HepG2 (cell line): ENCODE data around the gene KDM5A. TPM values are rescaled to one million over a fixed set of nuclear protein-coding genes. Genes with fewer than 3 reads are reported as not detected.

ENCODE experiments used
- CCDC6 ChIP-seq: sonication (generic); formaldehyde crosslinking; IDR thresholded peaks from 2 replicates; pipeline ENCODE4 v1.8.1; 2022; ENCODE audit warnings: mild to moderate bottlenecking, missing genetic modification reagents, moderate library complexity
- GATAD1 ChIP-seq: IDR thresholded peaks from 2 replicates; pipeline ENCODE4 v1.6.1; 2016; ENCODE audit warnings: missing genetic modification reagents, missing compliant biosample characterization
- HDAC1 ChIP-seq: sonication (generic); formaldehyde crosslinking; IDR thresholded peaks from 2 replicates; pipeline ENCODE4 v1.5.1; 2020; ENCODE audit warnings: mild to moderate bottlenecking, missing genetic modification reagents
- HIVEP1 ChIP-seq: sonication (generic); formaldehyde crosslinking; IDR thresholded peaks from 2 replicates; pipeline ENCODE4 v1.4.0; 2020; ENCODE audit warnings: mild to moderate bottlenecking, missing genetic modification reagents
- KAT7 ChIP-seq: IDR thresholded peaks from 2 replicates; pipeline ENCODE4 v1.6.1; 2018; ENCODE audit warnings: borderline replicate concordance, missing compliant biosample characterization
- MIXL1 ChIP-seq: IDR thresholded peaks from 2 replicates; pipeline ENCODE4 v1.6.1; 2016
- ZBTB1 ChIP-seq: sonication (generic); formaldehyde crosslinking; IDR thresholded peaks from 2 replicates; pipeline ENCODE4 v1.4.0; 2020; ENCODE audit warnings: missing genetic modification reagents, borderline replicate concordance
- ZBTB7B ChIP-seq: sonication (generic); formaldehyde crosslinking; IDR thresholded peaks from 2 replicates; pipeline ENCODE4 v1.4.0; 2020; ENCODE audit warnings: missing genetic modification reagents
- ZEB1 ChIP-seq: IDR thresholded peaks from 2 replicates; pipeline ENCODE4 v1.6.1; 2012; ENCODE audit warnings: mild to moderate bottlenecking, low read depth, inconsistent platforms; ENCODE audit not compliant: insufficient replicate concordance
- ZMYM2 ChIP-seq: sonication (generic); formaldehyde crosslinking; IDR thresholded peaks from 2 replicates; pipeline ENCODE4 v1.8.0; 2022; ENCODE audit warnings: mild to moderate bottlenecking, missing genetic modification reagents
- ZMYM4 ChIP-seq: sonication (generic); formaldehyde crosslinking; IDR thresholded peaks from 2 replicates; pipeline ENCODE4 v1.8.1; 2023; ENCODE audit warnings: mild to moderate bottlenecking, missing genetic modification reagents
- ZNF441 ChIP-seq: sonication (generic); formaldehyde crosslinking; IDR thresholded peaks from 2 replicates; pipeline ENCODE4 v1.7.0; 2021; ENCODE audit warnings: missing genetic modification reagents, borderline replicate concordance
- ZNF629 ChIP-seq: sonication (generic); formaldehyde crosslinking; conservative IDR thresholded peaks from 2 replicates; pipeline ENCODE4 v1.5.0; 2020; ENCODE audit warnings: missing genetic modification reagents
- ZNF883 ChIP-seq: sonication (generic); formaldehyde crosslinking; IDR thresholded peaks from 2 replicates; pipeline ENCODE4 v1.5.1; 2020; ENCODE audit warnings: mild to moderate bottlenecking, missing genetic modification reagents; ENCODE audit errors: not compliant biosample characterization
- polyA plus RNA-seq, 8 experiments: library from polyadenylated mRNA; depleted of rRNA in 3 of 8; stranded (reverse) in 7 of 8; unstranded in 1 of 8; fragments of >200 nt; fragmentation: Illumina TruSeq in 4 of 8; extraction: Trizol in 4 of 8; gene quantifications; 2 replicates each; pipeline versions ENCODE4 v1.2.1 to v1.2.3, GENCODE V29; 2011 to 2016; ENCODE audit warnings: low read depth in 4 of 8, missing spikeins in 1 of 8, mixed read lengths in 1 of 8; ENCODE audit not compliant: insufficient read depth in 1 of 8
- total RNA-seq, 5 experiments: library from RNA; depleted of rRNA; stranded (reverse); fragments of >200 nt; fragmentation: Illumina TruSeq; extraction: Trizol; gene quantifications; 2 replicates each; pipeline ENCODE4 v1.2.3, GENCODE V29; 2016; ENCODE audit warnings: low read depth in 1 of 5
- TF ChIP-seq, protein P1 (sequence below): fragments of 450-650 bp; IDR thresholded peaks from 2 replicates; pipeline ENCODE4 v1.6.1; 2017
- TF ChIP-seq, protein P2 (sequence below): sonication (generic); formaldehyde crosslinking; IDR thresholded peaks from 2 replicates; pipeline ENCODE4 v1.8.1; 2023; ENCODE audit warnings: mild to moderate bottlenecking, missing genetic modification reagents, borderline replicate concordance
- TF ChIP-seq, protein P3 (sequence below): sonication (generic); formaldehyde crosslinking; IDR thresholded peaks from 2 replicates; pipeline ENCODE4 v1.9.0; 2022; ENCODE audit warnings: low read depth, missing genetic modification reagents
- TF ChIP-seq, protein P4 (sequence below): IDR thresholded peaks from 2 replicates; pipeline ENCODE4 v1.6.1; 2016; ENCODE audit warnings: low read depth
- TF ChIP-seq, protein P5 (sequence below): sonication (generic); formaldehyde crosslinking; IDR thresholded peaks from 2 replicates; pipeline ENCODE4 v1.4.0; 2020; ENCODE audit warnings: low read depth, missing genetic modification reagents

KDM5A gene
- total and polyA plus RNA-seq, 2 of the 13 experiments (the other 11 are each of a cell fraction or from before 2014, with no cell fraction given), result 12.0 to 29.2 TPM

DNA sequence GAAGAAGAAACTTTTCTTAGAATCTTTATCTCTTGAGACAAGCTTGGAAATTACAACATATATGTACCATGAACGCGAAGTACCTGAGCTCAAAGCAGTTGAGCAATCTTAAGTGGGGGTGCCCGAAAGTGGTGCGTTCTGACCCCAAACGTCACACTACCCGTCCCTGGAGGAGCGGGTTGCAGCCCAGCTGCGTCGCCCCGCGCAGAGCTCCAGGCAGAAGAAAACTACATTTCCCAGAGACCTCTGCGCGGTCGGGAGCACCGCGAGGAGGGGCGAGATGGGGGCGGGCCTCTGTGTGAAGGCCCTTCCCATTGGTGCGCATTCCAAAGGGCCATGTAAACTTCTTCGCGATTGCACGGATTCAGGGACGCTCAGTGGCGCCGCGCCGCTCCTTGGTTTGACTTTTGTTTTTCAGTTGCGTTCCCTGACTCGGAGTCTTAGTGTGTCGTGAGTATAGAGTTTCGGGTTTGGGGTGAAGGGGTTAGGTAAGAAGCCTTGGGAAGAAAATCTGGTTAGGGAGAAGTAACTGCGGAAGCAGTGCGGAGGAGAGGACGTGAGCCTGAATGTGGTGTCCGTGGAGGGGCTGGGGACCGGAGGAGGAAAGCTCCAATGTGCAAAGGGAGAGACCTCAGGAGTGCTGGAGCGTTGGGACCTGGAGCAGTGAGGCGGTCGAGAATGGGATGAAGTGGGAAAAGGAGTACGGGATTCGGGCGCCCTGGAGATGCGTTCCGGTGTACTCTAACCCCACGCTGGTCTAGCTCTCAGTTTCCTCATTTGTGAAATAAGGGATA lies 12.3 kb upstream of the KDM5A start, which contains the start of gene CCDC77 (continued):
- 0 out of 2 replicates have a peak, but pooled peaks have one; percentile 14 for TF ChIP-seq KAT7 (CRISPR knock-in tag)
- TF ChIP-seq CCDC6 (CRISPR knock-in tag), result peak; percentile 78; the same call in 1 of the 2 replicates
- TF ChIP-seq, protein P1, sequence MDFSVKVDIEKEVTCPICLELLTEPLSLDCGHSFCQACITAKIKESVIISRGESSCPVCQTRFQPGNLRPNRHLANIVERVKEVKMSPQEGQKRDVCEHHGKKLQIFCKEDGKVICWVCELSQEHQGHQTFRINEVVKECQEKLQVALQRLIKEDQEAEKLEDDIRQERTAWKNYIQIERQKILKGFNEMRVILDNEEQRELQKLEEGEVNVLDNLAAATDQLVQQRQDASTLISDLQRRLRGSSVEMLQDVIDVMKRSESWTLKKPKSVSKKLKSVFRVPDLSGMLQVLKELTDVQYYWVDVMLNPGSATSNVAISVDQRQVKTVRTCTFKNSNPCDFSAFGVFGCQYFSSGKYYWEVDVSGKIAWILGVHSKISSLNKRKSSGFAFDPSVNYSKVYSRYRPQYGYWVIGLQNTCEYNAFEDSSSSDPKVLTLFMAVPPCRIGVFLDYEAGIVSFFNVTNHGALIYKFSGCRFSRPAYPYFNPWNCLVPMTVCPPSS, result no peak
- TF ChIP-seq, protein P2, sequence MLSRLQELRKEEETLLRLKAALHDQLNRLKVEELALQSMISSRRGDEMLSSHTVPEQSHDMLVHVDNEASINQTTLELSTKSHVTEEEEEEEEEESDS, result no peak; the same call in 1 of the 2 replicates
- TF ChIP-seq, protein P3, sequence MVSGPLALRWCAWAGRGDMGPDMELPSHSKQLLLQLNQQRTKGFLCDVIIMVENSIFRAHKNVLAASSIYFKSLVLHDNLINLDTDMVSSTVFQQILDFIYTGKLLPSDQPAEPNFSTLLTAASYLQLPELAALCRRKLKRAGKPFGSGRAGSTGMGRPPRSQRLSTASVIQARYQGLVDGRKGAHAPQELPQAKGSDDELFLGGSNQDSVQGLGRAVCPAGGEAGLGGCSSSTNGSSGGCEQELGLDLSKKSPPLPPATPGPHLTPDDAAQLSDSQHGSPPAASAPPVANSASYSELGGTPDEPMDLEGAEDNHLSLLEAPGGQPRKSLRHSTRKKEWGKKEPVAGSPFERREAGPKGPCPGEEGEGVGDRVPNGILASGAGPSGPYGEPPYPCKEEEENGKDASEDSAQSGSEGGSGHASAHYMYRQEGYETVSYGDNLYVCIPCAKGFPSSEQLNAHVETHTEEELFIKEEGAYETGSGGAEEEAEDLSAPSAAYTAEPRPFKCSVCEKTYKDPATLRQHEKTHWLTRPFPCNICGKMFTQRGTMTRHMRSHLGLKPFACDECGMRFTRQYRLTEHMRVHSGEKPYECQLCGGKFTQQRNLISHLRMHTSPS (CRISPR knock-in tag), result no peak
- peak; percentile 68 for TF ChIP-seq ZNF883 (CRISPR knock-in tag)
- TF ChIP-seq HDAC1, result peak; percentile 89
- no peak for TF ChIP-seq ZMYM2
- TF ChIP-seq, protein P4, sequence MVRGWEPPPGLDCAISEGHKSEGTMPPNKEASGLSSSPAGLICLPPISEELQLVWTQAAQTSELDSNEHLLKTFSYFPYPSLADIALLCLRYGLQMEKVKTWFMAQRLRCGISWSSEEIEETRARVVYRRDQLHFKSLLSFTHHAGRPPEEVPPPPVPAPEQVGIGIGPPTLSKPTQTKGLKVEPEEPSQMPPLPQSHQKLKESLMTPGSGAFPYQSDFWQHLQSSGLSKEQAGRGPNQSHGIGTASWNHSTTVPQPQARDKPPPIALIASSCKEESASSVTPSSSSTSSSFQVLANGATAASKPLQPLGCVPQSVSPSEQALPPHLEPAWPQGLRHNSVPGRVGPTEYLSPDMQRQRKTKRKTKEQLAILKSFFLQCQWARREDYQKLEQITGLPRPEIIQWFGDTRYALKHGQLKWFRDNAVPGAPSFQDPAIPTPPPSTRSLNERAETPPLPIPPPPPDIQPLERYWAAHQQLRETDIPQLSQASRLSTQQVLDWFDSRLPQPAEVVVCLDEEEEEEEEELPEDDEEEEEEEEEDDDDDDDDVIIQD, result peak; percentile 43; the same call in 1 of the 2 replicates
- TF ChIP-seq HIVEP1, result no peak
- no peak for TF ChIP-seq ZNF629 (CRISPR knock-in tag)
- TF ChIP-seq GATAD1, result peak; percentile 96
- TF ChIP-seq ZBTB1 (CRISPR knock-in tag), result no peak
- TF ChIP-seq ZMYM4, result peak; percentile 70
- TF ChIP-seq, protein P5, sequence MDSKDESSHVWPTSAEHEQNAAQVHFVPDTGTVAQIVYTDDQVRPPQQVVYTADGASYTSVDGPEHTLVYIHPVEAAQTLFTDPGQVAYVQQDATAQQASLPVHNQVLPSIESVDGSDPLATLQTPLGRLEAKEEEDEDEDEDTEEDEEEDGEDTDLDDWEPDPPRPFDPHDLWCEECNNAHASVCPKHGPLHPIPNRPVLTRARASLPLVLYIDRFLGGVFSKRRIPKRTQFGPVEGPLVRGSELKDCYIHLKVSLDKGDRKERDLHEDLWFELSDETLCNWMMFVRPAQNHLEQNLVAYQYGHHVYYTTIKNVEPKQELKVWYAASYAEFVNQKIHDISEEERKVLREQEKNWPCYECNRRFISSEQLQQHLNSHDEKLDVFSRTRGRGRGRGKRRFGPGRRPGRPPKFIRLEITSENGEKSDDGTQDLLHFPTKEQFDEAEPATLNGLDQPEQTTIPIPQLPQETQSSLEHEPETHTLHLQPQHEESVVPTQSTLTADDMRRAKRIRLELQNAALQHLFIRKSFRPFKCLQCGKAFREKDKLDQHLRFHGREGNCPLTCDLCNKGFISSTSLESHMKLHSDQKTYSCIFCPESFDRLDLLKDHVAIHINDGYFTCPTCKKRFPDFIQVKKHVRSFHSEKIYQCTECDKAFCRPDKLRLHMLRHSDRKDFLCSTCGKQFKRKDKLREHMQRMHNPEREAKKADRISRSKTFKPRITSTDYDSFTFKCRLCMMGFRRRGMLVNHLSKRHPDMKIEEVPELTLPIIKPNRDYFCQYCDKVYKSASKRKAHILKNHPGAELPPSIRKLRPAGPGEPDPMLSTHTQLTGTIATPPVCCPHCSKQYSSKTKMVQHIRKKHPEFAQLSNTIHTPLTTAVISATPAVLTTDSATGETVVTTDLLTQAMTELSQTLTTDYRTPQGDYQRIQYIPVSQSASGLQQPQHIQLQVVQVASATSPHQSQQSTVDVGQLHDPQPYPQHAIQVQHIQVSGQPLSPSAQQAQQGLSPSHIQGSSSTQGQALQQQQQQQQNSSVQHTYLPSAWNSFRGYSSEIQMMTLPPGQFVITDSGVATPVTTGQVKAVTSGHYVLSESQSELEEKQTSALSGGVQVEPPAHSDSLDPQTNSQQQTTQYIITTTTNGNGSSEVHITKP (CRISPR knock-in tag), result peak; percentile 90
- TF ChIP-seq ZEB1, result no peak
- TF ChIP-seq ZBTB7B (CRISPR knock-in tag), result no peak
- TF ChIP-seq ZNF441 (CRISPR knock-in tag), result peak; percentile 46; the same call in 1 of the 2 replicates
- TF ChIP-seq MIXL1, result no peak
